Measurements from ENCODE around the gene KDM7A. TPM values are rescaled to one million over a fixed set of nuclear protein-coding genes. Genes with fewer than 3 reads are reported as not detected.

The KDM7A gene
- total and polyA plus RNA-seq, 2 of the 8 experiments (the other 6 are each of a cell fraction or from before 2014, with no cell fraction given) = 2.2 to 12.5 TPM

DNA sequence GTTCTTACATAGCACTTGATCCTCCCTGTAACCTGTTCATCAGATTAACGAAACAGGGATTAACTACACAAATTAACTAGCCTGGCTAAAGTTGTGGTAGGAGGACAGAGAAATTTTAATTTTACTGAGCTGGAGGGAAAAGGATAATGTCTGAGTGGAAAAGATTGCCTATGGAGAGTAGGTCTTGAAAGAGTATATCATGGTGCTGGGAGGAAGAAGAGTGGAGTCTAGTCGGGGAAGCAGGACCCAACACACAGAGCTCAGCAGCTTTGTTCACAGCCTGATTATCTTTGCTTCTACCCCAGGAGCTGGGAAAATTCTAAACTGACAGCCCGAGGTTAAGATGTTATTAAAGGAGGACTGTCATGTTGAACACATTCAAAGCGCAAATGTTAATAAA, 6.1 kb upstream of the KDM7A start (continued):
- TF ChIP-seq FOSL1 (IDR thresholded peaks at IDR 0.05; ENCODE audit: insufficient read depth, low read depth, low read length) = no peak
